Mesenteric fat pad (tissue), 1 donor: ENCODE measurements around the gene SPG7. TPM values are rescaled to one million over a fixed set of nuclear protein-coding genes. Genes with fewer than 3 reads are reported as not detected.

ENCODE experiments used
- DNase-seq: peaks from one replicate; pipeline ENCODE4 v3.0.0-alpha.2; 2020; ENCODE audit warnings: low spot score
- total RNA-seq: library from RNA; stranded (reverse); fragmentation: NEBNext Ultra II Directional; extraction: Animal tissue kit (Norgen Biotek cat#: 25700); gene quantifications from one replicate; pipeline ENCODE4 v1.2.1, GENCODE V29; 2021
- donor health status: DM: yes; HTN: yes; CAD: no.

The SPG7 gene
- total RNA-seq, 1 donor from 2014 or later: 90.0 TPM

- DNase-seq: no peak
Measured at GRCh38 chr16:89595330-89596060, 87.3 kb downstream of the SPG7 start.

GRCh38 chr16:89596061-89596689 lies 88.0 kb downstream of the SPG7 start:
- DNase-seq: no peak

GRCh38 chr16:89596957-89597649 lies 88.9 kb downstream of the SPG7 start:
- no peak for DNase-seq

- DNase-seq: no peak
Measured at GRCh38 chr16:89598199-89598598, 90.0 kb downstream of the SPG7 start.

GRCh38 chr16:89599451-89599858 lies 91.3 kb downstream of the SPG7 start:
- no peak for DNase-seq

- no peak for DNase-seq
Measured at GRCh38 chr16:89599902-89600301, 91.7 kb downstream of the SPG7 start.

GRCh38 chr16:89600427-89600826 lies 92.2 kb downstream of the SPG7 start:
- no peak for DNase-seq

GRCh38 chr16:89600956-89601355 lies 92.8 kb downstream of the SPG7 start:
- no peak for DNase-seq

- no peak for DNase-seq
Measured at GRCh38 chr16:89601906-89602272, 93.7 kb downstream of the SPG7 start.

- DNase-seq: no peak
Measured at GRCh38 chr16:89602273-89602951, 94.2 kb downstream of the SPG7 start.

GRCh38 chr16:89602952-89603590 lies 94.9 kb downstream of the SPG7 start:
- no peak for DNase-seq

GRCh38 chr16:89604764-89605163 lies 96.6 kb downstream of the SPG7 start:
- DNase-seq: no peak

GRCh38 chr16:89605186-89605970 lies 97.2 kb downstream of the SPG7 start:
- no peak for DNase-seq

- DNase-seq: no peak
Measured at GRCh38 chr16:89606006-89606405, 97.8 kb downstream of the SPG7 start.

Other genes with a start within 250 kb of the SPG7 start
- 120 TPM for gene ANKRD11, start 17.8 kb upstream of the SPG7 start, total RNA-seq
- gene RPL13, start 52.3 kb downstream of the SPG7 start, total RNA-seq: 1,718 TPM
- 1.3 TPM for gene CPNE7, start 67.4 kb downstream of the SPG7 start, total RNA-seq
- 0.51 TPM for gene DPEP1, start 105.2 kb downstream of the SPG7 start, total RNA-seq
- 64.3 TPM for gene CHMP1A, start 149.3 kb downstream of the SPG7 start, total RNA-seq
- 4.6 TPM for gene SPATA33, start 149.4 kb downstream of the SPG7 start, total RNA-seq
- gene CDK10, start 178.3 kb downstream of the SPG7 start, total RNA-seq: 41.0 TPM
- 9.1 TPM for gene SPATA2L, start 193.3 kb downstream of the SPG7 start, total RNA-seq
- gene VPS9D1, start 212.5 kb downstream of the SPG7 start, total RNA-seq: 17.9 TPM
- 26.0 TPM for gene ZNF276, start 213.1 kb downstream of the SPG7 start, total RNA-seq